ENCODE data around the gene MLH3. TPM values are rescaled to one million over a fixed set of nuclear protein-coding genes. Genes with fewer than 3 reads are reported as not detected.

The MLH3 gene
- total RNA-seq, 1 experiment from 2014 or later = 23.0 TPM

- Histone ChIP-seq H2BK20ac (ENCODE audit: low read depth, low read length, poor library complexity, severe bottlenecking) (no peak overlapping the region), H2BK12ac (ENCODE audit: insufficient read length, low read depth, low read length) (no peak overlapping the region), H3K23ac (ENCODE audit: insufficient read length, low read depth, low read length) (no peak overlapping the region), H3K56ac (ENCODE audit: insufficient read length, low read depth, low read length) (no peak overlapping the region), H4K91ac (ENCODE audit: insufficient read length, low read depth, low read length) (no peak overlapping the region), H2AFZ (ENCODE audit: low read length) (no peak overlapping the region), H3K23me2 (ENCODE audit: insufficient read length, low read depth, low read length, poor library complexity, severe bottlenecking) (peaks cover 2% of the 10 kb centered on the region), H3K14ac (ENCODE audit: insufficient read depth, low read length) (no peak overlapping the region), H4K5ac (ENCODE audit: insufficient read length, low read depth, low read length) (no peak overlapping the region), H2BK120ac (ENCODE audit: low read depth, low read length, poor library complexity, severe bottlenecking) (no peak overlapping the region), H2BK5ac (ENCODE audit: insufficient read length, low read length) (no peak overlapping the region), H3K9ac (ENCODE audit: extremely low read depth, insufficient read length, low read length) (peak overlapping the region; percentile 72), H3K4me2 (ENCODE audit: insufficient read depth, insufficient read length, low read length) (peak overlapping the region; percentile 72), H3K79me1 (ENCODE audit: insufficient read depth, low read depth, low read length, poor library complexity, severe bottlenecking) (no peaks in the 10 kb centered on the region), H3K79me2 (ENCODE audit: insufficient read depth, low read length) (peaks cover 1% of the 10 kb centered on the region; the same call in 1 of the 2 replicates), H2BK15ac (ENCODE audit: low read depth, low read length) (no peak overlapping the region), H4K20me1 (ENCODE audit: control insufficient read depth, insufficient read depth, insufficient read length) (no peaks in the 10 kb centered on the region), H3K4me1 (ENCODE audit: insufficient read depth, low read length) (no peaks in the 10 kb centered on the region), H3K18ac (ENCODE audit: insufficient read length, low read depth, low read length) (no peak overlapping the region), H3K27ac (ENCODE audit: insufficient read length, low read depth, low read length) (no peak overlapping the region), H2AK5ac (ENCODE audit: insufficient read length, low read length) (no peak overlapping the region), H3K27me3 (ENCODE audit: insufficient read depth, low read length) (no peaks in the 10 kb centered on the region), H3K9me3 (ENCODE audit: control insufficient read depth, low read depth, low read length) (no peaks in the 10 kb centered on the region), H4K8ac (replicated peaks; ENCODE audit: insufficient read length, low read depth, low read length) (no peak overlapping the region), H3K4ac (ENCODE audit: low read depth, low read length) (no peak overlapping the region), H3T11ph (ENCODE audit: low read length) (no peak overlapping the region)
- Mint-ChIP-seq H3K4me1 (peaks cover 11% of the 10 kb centered on the region in 2 experiments; a peak in 3 of 4 replicates), H3K4me3 (peak overlapping the region; percentile 97 to 98), H3K9me3 (peaks cover 9 to 10% of the 10 kb centered on the region in 2 experiments), H3K36me3 (ENCODE audit: insufficient read depth in 1 of 3, low read depth in 3 of 3) (peaks cover 15 to 32% (median 29%) of the 10 kb centered on the region in 3 experiments), H3K27me3 (ENCODE audit: low read depth) (no peaks in the 10 kb centered on the region; the same call in 1 of the 2 replicates), H3K27ac (peak overlapping the region in 1 of 3 experiments; percentile 97; a peak in 1 of 7 replicates)
- WGBS (ENCODE audit: extremely low coverage, insufficient read length, low lambda C conversion rate) = no CpG with 5 or more reads among the region's 5 CpGs
- DNase-seq = no peak
- TF ChIP-seq CTCF (conservative IDR thresholded peaks at IDR 0.05) = no peak
Measured at GRCh38 chr14:75063013-75063412, 11.7 kb upstream of the MLH3 start.

All from H9 (cell line).